ENCODE measurements around the gene CLEC20A.

DNA sequence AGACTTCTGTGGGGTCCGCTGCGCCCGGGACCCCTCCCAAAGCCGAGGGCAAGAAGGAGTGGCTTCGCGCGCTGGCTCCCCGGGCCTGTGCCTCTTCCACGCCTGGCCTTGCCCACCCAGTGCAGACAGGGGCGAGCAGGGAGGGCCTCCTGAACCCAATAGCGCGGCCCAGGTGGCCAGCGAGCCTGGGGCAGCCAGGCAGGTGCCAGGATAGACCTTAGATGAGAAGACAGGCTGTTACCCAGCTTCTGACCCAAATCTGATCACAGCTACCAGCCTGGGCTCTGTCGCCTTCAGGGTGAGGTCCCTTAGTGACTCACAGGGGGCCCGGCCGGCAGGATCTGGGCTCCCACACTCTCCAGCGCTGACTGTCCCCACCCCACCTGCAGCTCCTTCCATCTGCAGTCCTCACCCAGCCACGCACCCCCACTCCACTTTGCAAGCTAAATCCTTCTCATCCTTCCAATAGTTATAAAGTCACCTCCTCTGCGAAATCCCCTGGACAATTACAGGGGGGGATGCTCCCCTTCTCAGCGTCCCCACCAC lies 9.6 kb downstream of the CLEC20A start:
- TF ChIP-seq CTCF (conservative IDR thresholded peaks at IDR 0.05; ENCODE audit: low read depth, low read length) (no peak), EZH2 (IDR thresholded peaks at IDR 0.05; ENCODE audit: low read length, unreplicated experiment) (no peak)

All from PC-3 (cell line).